ENCODE data around the gene RBM33. TPM values are rescaled to one million over a fixed set of nuclear protein-coding genes. Genes with fewer than 3 reads are reported as not detected.

The RBM33 gene
- total RNA-seq, 1 donor from 2014 or later = 29.8 TPM

Other genes starting within 250 kb of the RBM33 start
- not detected for gene EN2, start 186.5 kb upstream of the RBM33 start, total RNA-seq
- gene CNPY1, start 98.1 kb upstream of the RBM33 start, total RNA-seq = not detected
- not detected for gene SHH, start 167.8 kb downstream of the RBM33 start, total RNA-seq

Data from esophagus mucosa (tissue), 1 donor.